Activated CD4-positive, alpha-beta T cell treated with anti-CD3 and anti-CD28 coated beads, Interleukin-2, Interleukin-6, amounts not matched to agents 100 ng/mL and 50 ng/mL, durations not matched to agents 16 hours and 8 hours (primary cell): Measurements from ENCODE around the gene TRPM2.
"Not testable (repeated sequence)": the region's sequence is repeated elsewhere in the genome, so short reads cannot be mapped to it uniquely, and the experiment has no call there.

Experiments used
- DNase-seq: peaks from one replicate; pipeline ENCODE4 v3.0.0-alpha.2; 2020

TRPM2 gene

DNA sequence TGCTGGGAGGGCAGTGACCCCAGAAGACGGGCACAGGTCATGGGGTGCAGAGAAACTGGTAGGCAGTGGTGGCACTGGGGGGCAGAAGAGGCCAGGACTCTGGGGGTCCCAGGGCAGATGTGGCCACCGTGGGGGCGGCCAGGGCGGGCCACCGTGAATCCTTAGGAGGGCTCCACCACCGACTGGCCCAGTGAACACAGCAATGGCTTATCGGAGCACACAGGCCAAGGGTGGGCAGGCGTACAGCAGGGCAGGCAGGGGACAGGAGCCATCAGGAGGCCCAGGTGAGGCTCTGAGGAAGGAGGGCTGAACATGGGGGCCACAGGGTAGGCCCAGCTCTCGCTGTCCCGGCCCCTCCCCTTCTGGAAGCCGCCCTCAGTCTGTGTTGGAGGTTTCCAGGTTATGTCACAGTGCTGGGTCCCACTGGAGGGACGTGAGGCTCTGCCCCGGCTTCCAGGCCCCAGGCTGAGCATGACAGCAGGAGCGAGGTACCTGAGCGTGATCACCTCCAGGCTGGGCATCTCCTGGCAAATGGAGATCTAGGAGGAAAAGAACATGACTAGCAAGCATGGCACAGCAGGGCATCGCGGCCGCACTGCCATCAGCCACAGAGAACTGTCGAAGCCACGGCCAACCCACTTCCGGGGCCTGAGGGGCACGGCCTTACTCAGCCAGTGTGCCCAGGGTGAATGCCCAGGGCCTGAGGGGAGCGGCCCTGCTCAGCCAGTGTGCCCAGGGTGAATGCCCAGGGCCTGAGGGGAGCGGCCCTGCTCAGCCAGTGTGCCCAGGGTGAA, 18.0 kb upstream of the TRPM2 start:
- no peak for DNase-seq

DNA sequence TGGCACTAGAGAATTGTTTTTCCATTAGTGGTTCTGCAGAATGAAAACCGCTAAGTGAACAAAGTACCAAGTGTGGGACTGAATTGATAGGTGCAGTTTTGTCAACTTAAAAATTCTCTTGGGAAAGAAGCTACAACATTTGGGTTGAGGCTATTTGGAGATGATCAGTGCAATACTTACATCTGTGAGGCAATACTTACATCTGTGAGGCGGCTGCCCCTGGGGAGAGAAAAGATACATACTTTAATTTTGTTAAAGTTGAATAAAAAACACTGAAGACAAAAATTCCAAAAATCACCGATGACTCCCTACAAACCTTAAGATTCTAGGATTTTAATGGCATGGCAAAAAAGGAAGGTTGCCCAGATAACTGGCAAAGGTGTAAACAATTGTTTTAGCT, 16.0 kb upstream of the TRPM2 start:
- DNase-seq, result no peak

- no peak for DNase-seq
Observed at GRCh38 chr21:44337941-44338895, 15.2 kb upstream of the TRPM2 start.

GRCh38 chr21:44338971-44339910, 14.2 kb upstream of the TRPM2 start, which contains the start of gene CFAP410:
Gene CFAP410 (minus strand): TSS chr21:44339390. CDS start chr21:44339194, 196 bp downstream.
- peak; percentile 96 for DNase-seq

- DNase-seq, result not testable (repeated sequence)
Observed at GRCh38 chr21:44341726-44342458, 11.5 kb upstream of the TRPM2 start.

GRCh38 chr21:44342981-44343380, 10.4 kb upstream of the TRPM2 start:
- DNase-seq, result not testable (repeated sequence)

GRCh38 chr21:44344541-44345183, 8.8 kb upstream of the TRPM2 start:
- DNase-seq, result no peak

- no peak for DNase-seq
Observed at GRCh38 chr21:44345495-44345894, 7.9 kb upstream of the TRPM2 start.

DNA sequence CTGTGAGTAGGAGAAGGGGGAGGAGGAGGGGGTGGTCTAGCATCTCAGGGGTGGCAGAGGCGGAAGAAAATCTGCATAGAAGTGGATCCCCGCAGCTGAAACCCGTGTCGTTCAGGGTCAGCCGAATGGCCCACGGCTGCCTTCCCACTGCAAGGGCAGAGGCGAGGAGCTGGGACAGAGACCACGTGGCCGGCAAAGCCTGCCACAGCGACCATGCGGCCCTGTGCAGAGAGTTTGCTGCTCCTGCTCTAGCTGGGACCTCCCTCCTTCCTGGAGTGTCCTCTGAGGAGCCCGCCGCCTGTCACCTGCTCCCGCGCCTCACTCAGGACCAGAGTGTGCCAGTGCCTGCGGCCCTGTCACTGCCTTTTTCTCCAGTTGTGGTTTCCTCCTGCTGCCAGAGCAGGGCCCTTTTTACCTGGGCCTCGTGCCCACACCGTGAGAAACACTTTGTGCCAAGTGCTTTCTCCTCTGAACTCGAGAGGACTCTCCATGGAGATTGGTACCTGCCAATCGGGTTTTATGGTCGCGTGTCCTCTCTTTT, 5.4 kb upstream of the TRPM2 start:
- DNase-seq, result no peak

DNA sequence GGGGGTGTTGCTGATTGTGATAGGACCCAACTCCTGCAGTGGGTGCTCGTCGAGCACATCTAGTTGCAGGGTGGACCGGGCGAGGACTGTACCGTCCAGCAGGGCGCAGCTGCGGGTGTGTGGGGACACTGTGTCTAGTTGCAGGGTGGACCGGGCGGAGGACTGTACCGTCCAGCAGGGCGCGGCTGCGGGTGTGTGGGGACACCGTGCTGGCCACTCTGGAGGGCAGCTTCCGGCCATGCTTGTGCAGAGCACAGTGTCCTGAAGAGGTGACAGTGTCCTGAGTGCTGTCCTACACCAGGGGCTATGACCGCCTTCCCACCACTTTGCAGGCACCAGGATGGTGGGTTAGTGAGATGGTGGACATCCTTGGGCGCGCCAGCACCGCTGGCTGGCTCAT, 4.6 kb upstream of the TRPM2 start:
- no peak for DNase-seq

- no peak for DNase-seq
Observed at GRCh38 chr21:44349416-44349846, 4.0 kb upstream of the TRPM2 start.

DNA sequence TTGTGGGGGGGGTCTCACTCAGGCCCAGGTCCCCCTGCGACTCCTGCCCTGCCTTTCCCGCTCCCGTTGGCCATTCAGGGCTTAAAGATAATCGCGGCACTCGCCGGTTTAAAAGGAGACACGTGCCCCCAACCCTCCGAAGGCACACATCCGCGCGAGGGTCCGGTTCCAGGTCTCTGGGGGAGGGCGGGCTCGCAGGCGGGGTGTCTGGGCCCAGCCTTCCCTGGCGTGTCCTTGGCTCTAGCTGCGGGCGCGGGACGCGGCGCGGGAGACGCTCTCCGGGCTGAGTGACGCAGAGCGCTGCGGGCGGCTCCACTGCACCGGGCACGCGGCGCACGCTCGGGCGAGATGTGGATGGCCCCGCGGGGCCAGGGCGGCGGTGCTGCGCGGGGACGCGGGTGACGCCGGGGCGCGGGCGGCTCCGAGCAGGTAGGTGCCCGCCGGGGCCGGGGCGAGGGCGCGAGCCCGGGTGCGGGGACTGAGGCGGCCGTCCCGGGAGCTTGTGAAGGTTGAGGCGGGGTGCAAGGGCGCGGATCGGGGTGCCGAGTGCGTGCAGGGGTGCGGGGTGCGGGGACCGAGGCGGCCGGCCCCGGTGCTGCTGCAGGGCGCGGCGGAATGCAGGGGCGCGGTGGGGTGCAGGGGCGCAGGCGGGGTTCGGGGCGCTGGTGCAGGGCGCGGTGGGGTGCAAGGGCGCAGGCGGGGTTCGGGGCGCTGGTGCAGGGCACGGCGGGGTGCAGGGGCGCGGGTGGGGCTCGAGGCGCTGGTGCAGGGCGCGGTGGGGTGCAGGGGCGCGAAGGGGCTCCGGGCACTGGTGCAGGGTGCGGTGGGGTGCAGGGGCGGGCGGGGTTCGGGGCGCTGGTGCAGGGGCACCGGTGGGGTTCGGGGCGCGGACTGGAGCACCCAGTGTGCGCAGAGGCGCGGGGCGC, 3.3 kb upstream of the TRPM2 start:
- DNase-seq, result no peak

DNA sequence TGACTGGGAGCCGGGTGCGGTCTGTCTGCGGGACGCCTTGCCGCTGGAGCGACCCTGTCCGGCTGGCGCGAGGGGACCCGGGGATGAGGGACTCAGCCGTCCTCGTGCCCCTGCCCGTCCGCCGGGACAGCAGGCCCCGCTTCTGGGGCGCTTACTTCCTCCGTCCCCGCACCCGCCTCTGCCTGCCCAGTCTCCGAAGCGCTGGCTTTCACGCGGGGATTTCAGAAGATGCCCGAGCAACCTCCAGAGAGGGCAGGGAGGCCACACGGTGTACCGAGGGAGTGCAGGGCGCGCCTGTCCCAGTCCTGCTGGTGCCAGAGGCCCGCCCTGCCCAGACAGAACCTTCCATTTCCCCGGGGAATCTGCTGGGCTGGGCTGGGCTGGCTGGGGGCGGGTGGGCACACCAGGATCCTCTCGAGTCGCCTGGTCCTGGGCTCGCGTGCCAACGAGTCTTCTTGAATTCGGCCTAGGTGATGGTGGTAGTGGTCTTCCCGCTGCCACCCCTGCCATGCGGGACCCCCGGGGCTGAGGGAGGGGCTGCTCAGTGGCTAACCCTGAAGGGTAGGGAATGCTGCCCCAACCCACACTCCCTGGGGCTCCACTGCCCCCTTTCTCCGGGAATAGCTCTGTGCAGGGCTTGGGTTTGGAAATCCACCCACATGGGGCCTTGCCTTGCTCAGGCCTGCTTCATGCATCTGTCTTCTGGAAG, 2.5 kb upstream of the TRPM2 start:
- no peak for DNase-seq

- no peak for DNase-seq
Observed at GRCh38 chr21:44351535-44352252, 1.7 kb upstream of the TRPM2 start.

- no peak for DNase-seq
Observed at GRCh38 chr21:44352253-44352860, 1.1 kb upstream of the TRPM2 start.

- no peak for DNase-seq
Observed at GRCh38 chr21:44354001-44354405, 582 bp downstream of the TRPM2 start.

DNA sequence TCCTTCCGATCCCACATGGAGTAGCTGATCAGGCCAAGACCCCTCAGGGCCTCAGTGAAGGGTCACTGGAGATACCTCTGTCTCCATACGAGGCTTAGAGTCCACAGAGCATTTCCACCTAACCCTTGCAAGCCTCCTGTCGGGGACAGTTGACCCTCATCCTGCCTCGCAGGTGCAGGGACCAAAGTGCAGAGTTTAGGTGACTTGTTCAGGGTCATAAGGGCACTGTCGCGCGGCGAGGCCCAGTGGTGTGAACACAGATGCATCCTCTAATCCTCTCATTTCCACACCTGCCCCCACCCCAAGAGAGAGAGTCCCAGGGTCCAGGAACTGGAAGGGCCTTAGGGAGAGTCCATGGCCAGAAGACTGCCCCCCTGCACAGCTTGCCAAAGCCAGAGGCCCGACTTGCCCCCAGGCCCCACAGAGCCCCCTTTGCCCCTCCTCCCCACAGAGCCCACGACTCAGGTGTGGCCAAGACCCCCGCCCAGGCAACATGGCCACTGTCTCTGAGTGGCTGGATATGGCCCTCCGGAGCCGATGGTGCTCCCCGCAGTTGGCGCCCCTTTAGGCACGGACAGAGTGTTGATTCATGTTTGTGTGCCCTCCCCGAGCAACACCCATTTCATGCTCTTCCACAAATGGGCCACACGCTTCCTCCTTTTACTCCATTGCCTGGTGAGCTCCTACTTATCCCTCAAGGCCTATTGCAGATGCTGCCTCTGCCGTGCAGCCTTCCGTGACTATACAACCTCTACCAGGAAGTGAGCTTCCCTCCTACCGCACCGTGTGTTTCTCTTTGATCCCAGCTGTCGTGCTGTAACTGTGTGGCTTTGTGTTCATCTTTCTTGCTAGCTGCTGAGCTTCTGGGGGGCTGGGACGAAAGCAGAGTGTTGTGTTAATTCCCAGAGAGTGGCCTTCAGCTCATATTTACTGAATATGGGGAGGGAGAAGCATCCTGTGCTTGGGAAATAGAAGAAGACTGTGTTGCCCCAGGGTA, 1.7 kb downstream of the TRPM2 start:
- DNase-seq, result peak; percentile 20
